GM12875 (cell line): Measurements from ENCODE around the gene TCP11L1.
A peak's percentile ranks its signal among the peaks of the same experiment; 100 is the strongest.

Source experiments
- H3K4me3 ChIP-seq: one replicate; pipeline ENCODE4 v1.5.1; 2011; ENCODE audit warnings: low read depth, low read length, control low read depth
- TF ChIP-seq, protein P1 (sequence below): IDR thresholded peaks from 2 replicates; pipeline ENCODE4 v1.5.1; 2011; ENCODE audit warnings: low read depth, mild to moderate bottlenecking, control low read depth, inconsistent platforms, low read length, moderate library complexity, borderline replicate concordance; ENCODE audit not compliant: insufficient read depth

TCP11L1 gene

GRCh38 chr11:33065445-33066178 is 26.2 kb downstream of the TCP11L1 start:
- no peak overlapping the region for H3K4me3 ChIP-seq
- TF ChIP-seq, protein P1, sequence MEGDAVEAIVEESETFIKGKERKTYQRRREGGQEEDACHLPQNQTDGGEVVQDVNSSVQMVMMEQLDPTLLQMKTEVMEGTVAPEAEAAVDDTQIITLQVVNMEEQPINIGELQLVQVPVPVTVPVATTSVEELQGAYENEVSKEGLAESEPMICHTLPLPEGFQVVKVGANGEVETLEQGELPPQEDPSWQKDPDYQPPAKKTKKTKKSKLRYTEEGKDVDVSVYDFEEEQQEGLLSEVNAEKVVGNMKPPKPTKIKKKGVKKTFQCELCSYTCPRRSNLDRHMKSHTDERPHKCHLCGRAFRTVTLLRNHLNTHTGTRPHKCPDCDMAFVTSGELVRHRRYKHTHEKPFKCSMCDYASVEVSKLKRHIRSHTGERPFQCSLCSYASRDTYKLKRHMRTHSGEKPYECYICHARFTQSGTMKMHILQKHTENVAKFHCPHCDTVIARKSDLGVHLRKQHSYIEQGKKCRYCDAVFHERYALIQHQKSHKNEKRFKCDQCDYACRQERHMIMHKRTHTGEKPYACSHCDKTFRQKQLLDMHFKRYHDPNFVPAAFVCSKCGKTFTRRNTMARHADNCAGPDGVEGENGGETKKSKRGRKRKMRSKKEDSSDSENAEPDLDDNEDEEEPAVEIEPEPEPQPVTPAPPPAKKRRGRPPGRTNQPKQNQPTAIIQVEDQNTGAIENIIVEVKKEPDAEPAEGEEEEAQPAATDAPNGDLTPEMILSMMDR: peak; percentile 95

- TF ChIP-seq, protein P1: no peak
- no peak overlapping the region for H3K4me3 ChIP-seq
Observed at GRCh38 chr11:33067294-33067693, 27.9 kb downstream of the TCP11L1 start.

- no peak overlapping the region for H3K4me3 ChIP-seq
- TF ChIP-seq, protein P1: no peak
Observed at GRCh38 chr11:33068611-33069340, 29.4 kb downstream of the TCP11L1 start.

GRCh38 chr11:33072465-33072864 is 33.1 kb downstream of the TCP11L1 start:
- TF ChIP-seq, protein P1: no peak
- no peak overlapping the region for H3K4me3 ChIP-seq

DNA sequence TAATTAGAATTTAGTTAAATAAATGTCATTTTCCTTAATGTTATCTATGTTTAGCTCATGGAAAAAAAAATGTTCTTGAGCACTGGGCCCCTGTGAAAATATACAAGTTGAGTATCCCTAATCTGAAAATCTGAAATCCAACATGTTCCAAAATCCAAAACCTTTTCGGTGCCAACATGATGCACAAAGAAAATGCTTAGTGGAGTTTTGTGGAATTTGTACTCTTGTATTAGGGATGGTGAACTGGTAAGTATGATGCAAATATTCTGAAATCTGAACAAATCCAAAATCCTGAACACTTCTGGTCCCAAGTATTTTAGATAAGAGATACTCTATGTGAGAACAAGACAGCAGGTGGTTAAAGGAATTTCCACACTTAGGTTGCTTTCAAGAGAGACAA is 44.5 kb downstream of the TCP11L1 start:
- no peak overlapping the region for H3K4me3 ChIP-seq
- TF ChIP-seq, protein P1: no peak

DNA sequence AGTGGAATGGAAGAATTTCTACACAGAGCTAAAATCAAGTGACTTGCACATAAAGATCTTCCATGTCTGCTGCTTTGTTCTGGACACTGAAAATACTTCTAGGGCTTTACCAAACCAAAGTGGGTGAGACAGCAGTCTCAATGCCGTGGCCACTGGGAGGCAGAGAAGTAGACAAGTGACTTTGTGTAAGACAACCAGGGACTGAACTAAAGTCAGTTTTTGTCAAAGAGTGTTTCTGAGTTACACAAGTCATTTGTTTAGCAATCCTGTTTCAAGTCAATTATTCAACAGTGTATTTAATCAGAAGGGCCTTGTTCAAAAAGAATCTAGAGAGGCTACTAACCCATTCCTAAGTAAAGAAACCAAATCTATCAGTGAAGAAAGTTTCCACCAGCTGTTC is 46.6 kb downstream of the TCP11L1 start:
- no peak overlapping the region for H3K4me3 ChIP-seq
- TF ChIP-seq, protein P1: no peak

DNA sequence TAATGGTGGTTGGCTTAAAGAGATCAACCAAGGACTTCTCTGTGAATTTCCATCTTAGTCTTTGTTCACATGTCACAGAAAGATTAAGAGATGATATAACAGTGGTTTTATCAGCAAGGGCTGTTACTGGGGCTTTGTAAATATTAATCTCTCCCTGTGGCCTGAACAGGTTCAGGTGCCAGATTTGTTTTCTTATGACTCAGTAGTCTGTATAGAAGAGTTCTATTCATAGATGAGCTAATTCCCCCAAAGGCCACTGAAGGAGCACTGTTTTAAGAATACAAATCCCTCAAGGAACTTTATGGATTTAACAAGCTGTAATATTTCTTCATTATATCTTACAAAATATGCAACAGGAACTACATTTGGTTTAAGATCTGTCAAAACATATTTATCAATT is 50.4 kb downstream of the TCP11L1 start:
- H3K4me3 ChIP-seq: no peak overlapping the region
- TF ChIP-seq, protein P1: no peak
